Umbilical cord (tissue), 2 donors: ENCODE data around the gene CR1L. TPM values are rescaled to one million over a fixed set of nuclear protein-coding genes. Genes with fewer than 3 reads are reported as not detected.
"Not testable (repeated sequence)": the region's sequence is repeated elsewhere in the genome, so short reads cannot be mapped to it uniquely, and the experiment has no call there.

Source experiments
- DNase-seq: peaks from one replicate; pipeline ENCODE4 v3.0.0-alpha.2; 2015; ENCODE audit warnings: low spot score
- total RNA-seq: library from RNA; depleted of rRNA; stranded (reverse); fragments of >200 nt; gene quantifications from one replicate; pipeline ENCODE4 v1.2.3, GENCODE V29; 2014; ENCODE audit warnings: low replicate concordance; ENCODE audit not compliant: insufficient read depth

Gene CR1L
- total RNA-seq, 1 donor from 2014 or later: not detected

DNA sequence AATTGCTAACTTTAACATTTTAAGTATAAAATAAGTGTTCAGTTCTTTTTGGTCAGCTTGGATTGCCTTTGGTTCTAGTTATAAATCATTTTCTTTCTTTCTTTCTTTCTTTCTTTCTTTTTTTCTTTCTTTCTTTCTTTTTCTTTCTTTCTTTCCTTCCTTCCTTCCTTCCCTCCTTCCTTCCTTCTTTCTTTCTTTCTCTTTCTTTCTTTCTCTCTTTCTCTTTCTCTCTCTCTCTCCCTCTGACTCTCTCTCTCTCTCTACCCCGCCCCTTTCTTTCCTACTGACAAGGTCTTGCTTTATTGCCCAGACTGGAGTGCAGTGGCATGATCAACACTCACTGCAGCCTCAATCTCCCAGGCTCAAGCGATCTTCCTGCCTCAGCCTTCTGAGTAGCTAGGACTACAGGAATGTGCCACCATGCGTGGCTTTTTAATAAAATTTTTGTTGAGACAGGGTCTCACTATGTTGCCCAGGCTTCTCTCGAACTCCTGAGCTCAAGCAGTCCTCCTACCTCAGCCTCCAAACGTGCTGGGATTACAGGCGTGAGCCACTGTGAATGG lies 38.0 kb downstream of the CR1L start:
- not testable (repeated sequence) for DNase-seq

- DNase-seq: not testable (repeated sequence)
Measured at GRCh38 chr1:207690551-207690950, 45.6 kb downstream of the CR1L start.

DNA sequence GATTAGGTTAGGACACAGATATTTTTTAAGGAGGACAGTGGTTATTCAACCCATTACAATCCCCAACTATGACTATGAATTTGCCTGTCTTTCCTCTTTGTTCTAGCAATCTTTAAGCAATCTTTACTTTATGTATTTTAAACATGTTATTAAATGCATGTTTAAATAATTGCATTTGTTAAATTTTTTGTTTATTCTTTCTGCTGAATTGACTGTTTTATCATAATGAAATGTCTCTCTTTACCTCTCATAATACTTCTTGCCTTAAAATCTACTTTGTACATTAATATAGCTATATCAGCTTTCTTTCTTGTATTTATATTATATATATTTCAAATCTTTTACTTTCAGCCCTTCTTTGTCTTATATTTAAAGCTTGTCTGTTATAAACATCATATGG lies 46.1 kb downstream of the CR1L start:
- no peak for DNase-seq

GRCh38 chr1:207691841-207692240 lies 46.9 kb downstream of the CR1L start:
- DNase-seq: no peak

- not testable (repeated sequence) for DNase-seq
Measured at GRCh38 chr1:207692291-207692690, 47.4 kb downstream of the CR1L start.

GRCh38 chr1:207695891-207696290 lies 51.0 kb downstream of the CR1L start:
- DNase-seq: no peak

GRCh38 chr1:207698822-207699483 lies 54.0 kb downstream of the CR1L start:
- peak; percentile 60 for DNase-seq

GRCh38 chr1:207702317-207702716 lies 57.4 kb downstream of the CR1L start:
- DNase-seq: no peak

DNA sequence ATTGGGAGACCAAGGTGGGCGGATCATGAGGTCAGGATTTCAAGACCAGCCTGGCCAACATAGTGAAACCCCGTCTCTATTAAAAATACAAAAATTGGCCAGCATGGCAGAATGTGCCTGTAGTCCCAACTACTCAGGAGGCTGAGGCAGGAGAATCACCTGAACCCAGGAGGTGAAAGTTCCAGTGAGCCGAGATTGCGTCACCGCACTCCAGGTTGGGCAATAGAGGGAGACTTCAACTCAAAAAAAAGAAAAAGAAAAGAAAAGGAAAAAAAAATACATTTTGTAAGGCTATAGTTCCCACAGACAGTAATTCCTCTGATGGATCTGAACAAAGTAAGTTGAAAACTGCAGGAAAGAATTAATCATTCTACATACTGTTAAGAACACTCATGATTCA lies 58.8 kb downstream of the CR1L start:
- DNase-seq: no peak

DNA sequence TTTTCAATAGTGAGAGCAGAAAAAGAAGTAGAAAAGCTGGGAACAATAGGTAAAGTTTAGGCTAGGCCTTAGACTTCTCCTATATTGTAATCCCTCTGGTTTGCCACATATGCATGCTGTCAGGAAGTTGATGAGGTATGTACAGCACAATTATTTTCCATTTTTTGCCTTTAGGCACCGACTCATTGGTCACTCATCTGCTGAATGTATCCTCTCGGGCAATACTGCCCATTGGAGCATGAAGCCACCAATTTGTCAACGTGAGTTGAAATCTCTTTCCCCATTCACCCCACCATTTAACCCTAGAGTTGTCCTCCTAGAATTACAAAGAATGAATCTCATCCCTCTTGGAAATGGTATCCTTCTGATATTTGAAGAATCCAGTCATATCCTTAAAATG lies 63.1 kb downstream of the CR1L start:
- DNase-seq: not testable (repeated sequence)

DNA sequence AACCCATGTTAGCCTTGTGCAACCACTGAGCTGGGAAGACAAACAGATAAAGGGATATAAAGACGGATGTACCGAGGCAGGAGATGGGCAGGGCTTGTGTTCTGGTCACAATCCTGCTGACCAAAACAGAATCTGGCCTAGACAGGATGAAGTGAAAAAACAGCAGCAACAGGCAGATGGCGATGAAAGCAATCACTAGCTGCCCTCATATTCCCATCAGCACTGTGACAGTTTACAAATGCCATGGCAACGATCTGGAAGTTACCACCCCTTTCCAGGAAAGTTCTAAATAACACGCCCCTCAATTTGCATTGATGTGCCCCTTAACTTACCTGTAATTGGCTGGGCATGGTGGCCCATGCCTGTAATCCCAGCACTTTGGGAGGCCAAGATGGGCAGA lies 66.4 kb downstream of the CR1L start:
- DNase-seq: no peak

DNA sequence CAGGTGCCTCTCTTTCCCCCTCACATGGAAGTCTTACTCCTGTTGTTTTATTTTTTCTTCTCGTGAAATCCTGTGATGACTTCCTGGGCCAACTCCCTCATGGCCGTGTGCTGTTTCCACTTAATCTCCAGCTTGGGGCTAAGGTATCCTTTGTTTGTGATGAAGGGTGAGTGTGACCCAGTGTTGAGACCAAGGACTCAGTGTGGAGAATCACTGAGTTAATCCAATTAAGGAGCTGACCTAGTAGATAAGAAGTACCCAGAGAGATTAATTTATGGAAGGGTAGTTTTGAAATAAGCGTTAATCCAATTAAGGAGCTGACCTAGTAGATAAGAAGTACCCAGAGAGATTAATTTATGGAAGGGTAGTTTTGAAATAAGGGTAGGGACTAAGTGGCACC lies 67.8 kb downstream of the CR1L start:
- DNase-seq: not testable (repeated sequence)

DNA sequence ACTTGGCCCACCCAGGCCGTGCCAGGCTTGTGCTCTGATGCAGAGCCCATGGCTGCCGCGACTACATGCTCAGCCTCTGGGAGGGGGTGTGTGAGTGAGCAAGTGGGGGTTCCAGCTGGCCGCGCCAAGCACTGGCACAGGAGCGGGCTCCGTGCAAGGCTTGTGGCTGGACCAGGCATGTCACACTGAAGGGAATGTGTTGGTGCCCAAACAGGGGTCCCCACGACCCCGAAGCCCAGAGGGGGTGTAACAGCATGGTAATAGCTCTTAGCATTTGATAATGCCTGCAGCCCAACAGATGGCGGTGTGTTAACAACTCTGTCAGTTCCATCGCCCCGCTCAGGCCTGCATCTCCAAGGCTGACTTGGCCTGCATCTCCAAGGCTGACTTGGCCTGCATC lies 68.6 kb downstream of the CR1L start:
- no peak for DNase-seq

DNA sequence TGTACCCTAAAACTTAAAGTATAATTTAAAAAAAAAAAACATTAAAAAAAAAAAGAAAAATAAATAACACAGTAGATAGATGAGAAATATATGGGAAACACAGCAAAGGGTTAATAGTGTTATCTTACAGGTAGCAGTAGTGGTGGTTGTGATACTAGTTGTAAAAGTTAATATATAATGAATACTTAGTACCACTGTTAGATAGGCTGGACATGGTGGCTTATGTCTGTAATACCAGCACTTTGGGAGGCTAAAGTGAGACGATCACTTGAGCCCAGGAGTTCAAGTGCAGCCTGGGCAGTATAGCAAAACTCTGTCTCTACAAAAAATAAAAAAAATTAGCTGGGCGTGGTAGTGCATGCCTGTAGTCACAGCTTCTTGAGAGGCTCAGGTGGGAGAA lies 74.3 kb downstream of the CR1L start:
- no peak for DNase-seq

DNA sequence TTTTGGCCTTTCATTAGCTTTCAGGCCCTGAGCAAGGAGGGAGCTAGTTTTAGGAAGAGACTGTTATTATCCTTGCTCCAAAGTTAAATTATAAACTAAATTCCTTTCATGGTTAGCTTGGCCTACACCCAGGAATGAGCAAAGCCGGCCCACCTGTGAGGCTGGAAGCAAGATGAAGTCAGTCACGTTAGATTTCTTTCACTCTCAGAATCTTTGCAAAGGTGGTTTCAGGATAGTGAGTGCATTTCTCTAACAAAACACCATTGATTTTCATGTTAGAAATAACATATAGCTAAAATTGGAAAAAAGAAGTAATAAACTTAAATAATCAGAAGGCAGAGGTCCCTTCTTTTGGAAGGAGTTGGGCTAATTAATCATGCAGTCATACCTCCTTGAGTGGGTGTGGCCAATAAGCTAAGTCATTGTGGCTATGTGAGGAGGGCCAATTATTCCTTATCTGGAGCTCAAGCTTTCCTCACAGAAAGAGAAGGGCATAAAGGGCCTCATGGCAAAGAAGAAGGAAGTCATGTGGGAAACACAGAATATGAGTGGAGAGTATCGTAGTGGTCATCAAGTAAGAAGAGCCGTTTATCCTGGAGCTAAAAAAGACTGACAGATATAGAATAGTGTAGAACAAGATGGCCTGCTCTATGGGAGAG lies 83.4 kb downstream of the CR1L start:
- DNase-seq: not testable (repeated sequence)

GRCh38 chr1:207737503-207738157 lies 92.7 kb downstream of the CR1L start:
- DNase-seq: not testable (repeated sequence)

GRCh38 chr1:207738158-207738659 lies 93.3 kb downstream of the CR1L start:
- not testable (repeated sequence) for DNase-seq

DNA sequence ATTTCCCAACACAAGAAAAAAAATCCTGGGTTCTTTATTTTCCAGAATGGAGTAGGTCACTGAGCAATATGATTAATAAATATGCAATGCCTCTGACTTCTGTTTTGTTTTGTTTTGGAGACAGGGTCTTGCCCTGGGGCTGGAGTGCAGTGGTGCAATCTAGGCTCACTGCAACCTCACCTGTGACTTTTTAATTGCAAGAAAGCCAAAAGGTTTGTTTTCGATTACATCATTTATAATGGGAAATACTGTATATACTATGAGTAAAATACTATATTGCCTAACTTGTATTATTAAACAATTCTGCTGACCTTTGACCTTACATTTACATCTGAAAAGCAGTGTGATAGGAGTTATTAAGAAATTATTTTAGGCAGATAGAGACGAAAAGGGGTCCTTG lies 95.3 kb downstream of the CR1L start:
- no peak for DNase-seq

DNA sequence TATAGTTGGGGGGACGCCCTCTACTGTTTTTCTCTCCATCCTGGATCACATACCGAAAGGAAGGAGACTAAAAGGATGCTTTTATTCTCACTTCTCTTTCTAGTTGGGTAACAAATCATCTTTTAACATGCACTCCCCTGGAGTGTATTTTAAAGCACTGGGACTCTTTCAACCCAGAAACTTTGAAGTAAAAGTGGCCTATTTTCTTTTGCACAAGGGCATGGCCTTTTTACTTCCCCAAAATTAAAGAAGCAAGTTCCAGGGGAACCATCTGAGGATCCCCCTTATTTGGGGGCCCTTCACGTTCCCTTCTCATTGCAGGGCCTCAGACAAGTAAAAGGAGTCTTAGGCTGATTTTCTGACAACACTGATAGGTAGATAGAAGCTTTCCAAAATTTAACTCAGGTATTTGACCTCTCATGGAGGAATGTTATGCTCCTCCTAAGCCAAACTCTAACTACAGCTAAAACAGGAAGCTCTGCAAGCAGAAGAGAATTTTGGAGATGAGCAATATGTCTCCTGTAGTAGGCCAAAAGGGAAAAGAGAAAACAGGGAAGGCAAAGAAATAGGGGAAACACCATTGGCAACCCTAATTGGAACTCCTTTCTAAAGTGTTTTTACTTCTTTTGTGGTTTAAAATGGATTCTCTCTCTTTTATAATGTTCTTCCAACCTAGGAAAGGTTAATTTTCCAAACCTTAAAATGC lies 98.1 kb downstream of the CR1L start:
- DNase-seq: no peak

DNA sequence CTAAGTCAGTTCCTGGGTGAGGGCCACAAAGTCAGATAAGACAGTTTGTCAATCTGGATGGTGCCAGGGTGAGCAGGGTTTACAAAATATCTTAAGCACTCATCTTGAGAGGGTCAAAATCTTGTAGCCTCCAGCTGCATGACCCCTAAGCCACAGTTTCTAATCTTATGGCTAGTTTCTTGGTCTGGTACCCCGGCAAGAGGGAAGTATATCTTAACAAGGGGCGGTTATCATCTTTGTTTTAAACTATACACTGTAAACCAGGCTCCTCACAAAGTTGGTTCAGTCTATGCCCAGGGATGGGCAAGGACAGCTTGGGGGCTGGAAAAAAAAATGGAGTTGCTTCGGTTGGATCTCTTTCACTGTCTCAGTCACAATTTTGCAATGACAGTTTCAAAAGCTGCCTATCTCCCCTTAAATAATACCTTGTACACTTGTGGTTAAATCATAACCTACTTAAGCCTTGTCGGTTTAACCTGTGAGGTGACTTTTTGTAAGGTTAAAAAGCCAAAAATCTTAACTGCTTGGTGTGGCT lies 99.1 kb downstream of the CR1L start:
- no peak for DNase-seq

DNA sequence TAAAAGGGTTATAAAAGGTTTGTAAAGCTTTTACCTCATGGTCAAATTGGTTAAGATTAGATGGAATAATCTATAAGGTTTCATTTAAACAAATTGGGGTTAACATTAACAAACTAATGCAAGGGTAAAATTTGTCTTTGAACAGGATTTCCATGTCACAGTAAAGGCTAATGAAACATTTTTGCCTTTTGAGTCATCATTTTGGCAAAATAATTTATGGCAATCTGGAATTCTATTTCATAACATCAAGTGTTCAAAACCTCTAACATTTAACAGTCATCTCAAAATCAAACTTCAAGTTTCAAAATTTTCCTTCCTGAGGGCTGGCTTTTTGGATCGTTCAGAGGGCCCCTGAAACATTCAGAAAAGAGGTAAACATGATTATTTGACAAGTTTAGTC lies 100.4 kb downstream of the CR1L start:
- DNase-seq: no peak
